GM23248 (cell line): ENCODE results near the gene BMI1.
"Not testable (repeated sequence)": the region's sequence is repeated elsewhere in the genome, so short reads cannot be mapped to it uniquely, and the experiment has no call there.

ENCODE experiments used
- EZH2 ChIP-seq: fragments of 200-600 bp; sonication (generic); IDR thresholded peaks from 2 replicates; pipeline ENCODE4 v1.6.1; 2018; ENCODE audit warnings: antibody characterized with exemption, mild to moderate bottlenecking; ENCODE audit not compliant: insufficient read depth, poor library complexity, severe bottlenecking
- EZH2phosphoT487 ChIP-seq: fragments of 200-600 bp; sonication (generic); IDR thresholded peaks from 2 replicates; pipeline ENCODE4 v1.6.1; 2018; ENCODE audit warnings: antibody characterized with exemption, moderate library complexity, mild to moderate bottlenecking, low read depth; ENCODE audit not compliant: insufficient read depth

DNA sequence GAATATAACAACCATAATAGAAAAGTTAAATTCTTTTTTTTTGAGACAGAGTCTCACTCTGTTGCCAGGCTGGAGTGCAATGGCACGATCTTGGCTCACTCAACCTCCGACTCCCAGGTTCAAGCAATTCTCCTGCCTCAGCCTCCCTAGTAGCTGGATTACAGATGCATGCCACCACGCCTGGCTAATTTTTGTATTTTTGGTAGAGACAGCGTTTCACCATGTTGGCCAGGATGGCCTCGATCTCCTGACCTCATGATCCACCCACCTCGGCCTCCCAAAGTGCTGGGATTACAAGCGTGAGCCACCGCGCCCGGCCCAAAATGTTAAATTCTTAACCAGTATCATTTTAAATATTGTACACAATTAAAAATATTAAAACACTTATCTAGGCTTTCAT lies 10.9 kb upstream of the BMI1 start:
- TF ChIP-seq EZH2, EZH2phosphoT487: not testable (repeated sequence)
